Measurements from ENCODE around the gene CNTNAP2.

- no peak for TF ChIP-seq SNAPC5 (CRISPR knock-in tag; IDR thresholded peaks at IDR 0.05)
- no peak for TF ChIP-seq HMG20A (CRISPR knock-in tag; conservative IDR thresholded peaks at IDR 0.05)
- TF ChIP-seq NFRKB (IDR thresholded peaks at IDR 0.05; ENCODE audit: low read depth), result no peak
- no peak for TF ChIP-seq MEF2A (IDR thresholded peaks at IDR 0.05; ENCODE audit: control insufficient read depth, low read depth, low read length)
- TF ChIP-seq CTCF (IDR thresholded peaks at IDR 0.05 in 2 of 3, conservative IDR thresholded peaks at IDR 0.05 in 1 of 3; ENCODE audit: insufficient read depth in 2 of 3, low read depth in 1 of 3, low read length in 3 of 3), result no peak
- TF ChIP-seq SAFB (IDR thresholded peaks at IDR 0.05; ENCODE audit: borderline replicate concordance, low read depth, low read length), result no peak
- no peak for TF ChIP-seq MAX (CRISPR knock-in tag; IDR thresholded peaks at IDR 0.05)
- TF ChIP-seq, protein P1, sequence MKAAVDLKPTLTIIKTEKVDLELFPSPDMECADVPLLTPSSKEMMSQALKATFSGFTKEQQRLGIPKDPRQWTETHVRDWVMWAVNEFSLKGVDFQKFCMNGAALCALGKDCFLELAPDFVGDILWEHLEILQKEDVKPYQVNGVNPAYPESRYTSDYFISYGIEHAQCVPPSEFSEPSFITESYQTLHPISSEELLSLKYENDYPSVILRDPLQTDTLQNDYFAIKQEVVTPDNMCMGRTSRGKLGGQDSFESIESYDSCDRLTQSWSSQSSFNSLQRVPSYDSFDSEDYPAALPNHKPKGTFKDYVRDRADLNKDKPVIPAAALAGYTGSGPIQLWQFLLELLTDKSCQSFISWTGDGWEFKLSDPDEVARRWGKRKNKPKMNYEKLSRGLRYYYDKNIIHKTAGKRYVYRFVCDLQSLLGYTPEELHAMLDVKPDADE (conservative IDR thresholded peaks at IDR 0.05; ENCODE audit: control insufficient read depth, low read depth, low read length), result no peak
- TF ChIP-seq HDAC1 (IDR thresholded peaks at IDR 0.05), result no peak
- no peak for TF ChIP-seq SMAD3 (CRISPR knock-in tag; conservative IDR thresholded peaks at IDR 0.05)
- no peak for TF ChIP-seq ZNF311 (CRISPR knock-in tag; IDR thresholded peaks at IDR 0.05)
- TF ChIP-seq POLR2A (conservative IDR thresholded peaks at IDR 0.05), result no peak
These were observed 242.6 kb downstream of the CNTNAP2 start for GRCh38 chr7:146359176-146359575.
